ENCODE data around the gene MYADML2.

DNA sequence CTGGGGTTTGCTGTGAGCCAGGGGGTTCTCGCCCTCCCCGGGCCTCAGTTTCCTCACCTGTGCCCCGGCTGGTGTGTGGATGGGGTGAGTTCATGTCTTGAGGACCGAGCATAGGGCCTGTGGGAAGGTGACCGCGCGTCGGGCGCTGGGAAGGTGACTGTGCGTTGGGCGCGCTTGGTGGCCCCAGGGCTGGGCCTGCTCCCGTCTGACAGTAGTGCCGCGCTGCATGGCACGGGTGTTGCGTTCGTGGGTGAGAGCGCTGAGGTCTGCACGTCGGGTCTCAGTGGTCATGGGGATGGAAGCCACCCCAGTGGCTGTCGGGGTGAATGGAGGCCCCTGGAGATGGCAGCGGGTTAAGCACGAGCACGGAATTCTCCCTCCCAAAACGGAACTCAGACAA lies 39.6 kb upstream of the MYADML2 start:
- TF ChIP-seq, protein P1, sequence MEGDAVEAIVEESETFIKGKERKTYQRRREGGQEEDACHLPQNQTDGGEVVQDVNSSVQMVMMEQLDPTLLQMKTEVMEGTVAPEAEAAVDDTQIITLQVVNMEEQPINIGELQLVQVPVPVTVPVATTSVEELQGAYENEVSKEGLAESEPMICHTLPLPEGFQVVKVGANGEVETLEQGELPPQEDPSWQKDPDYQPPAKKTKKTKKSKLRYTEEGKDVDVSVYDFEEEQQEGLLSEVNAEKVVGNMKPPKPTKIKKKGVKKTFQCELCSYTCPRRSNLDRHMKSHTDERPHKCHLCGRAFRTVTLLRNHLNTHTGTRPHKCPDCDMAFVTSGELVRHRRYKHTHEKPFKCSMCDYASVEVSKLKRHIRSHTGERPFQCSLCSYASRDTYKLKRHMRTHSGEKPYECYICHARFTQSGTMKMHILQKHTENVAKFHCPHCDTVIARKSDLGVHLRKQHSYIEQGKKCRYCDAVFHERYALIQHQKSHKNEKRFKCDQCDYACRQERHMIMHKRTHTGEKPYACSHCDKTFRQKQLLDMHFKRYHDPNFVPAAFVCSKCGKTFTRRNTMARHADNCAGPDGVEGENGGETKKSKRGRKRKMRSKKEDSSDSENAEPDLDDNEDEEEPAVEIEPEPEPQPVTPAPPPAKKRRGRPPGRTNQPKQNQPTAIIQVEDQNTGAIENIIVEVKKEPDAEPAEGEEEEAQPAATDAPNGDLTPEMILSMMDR (conservative IDR thresholded peaks at IDR 0.05; ENCODE audit: low read length): no peak
- no peak for TF ChIP-seq EZH2phosphoT487 (IDR thresholded peaks at IDR 0.05; ENCODE audit: borderline replicate concordance, low read depth, low read length)
